ENCODE data around the gene IGFALS.

Gene IGFALS

DNA sequence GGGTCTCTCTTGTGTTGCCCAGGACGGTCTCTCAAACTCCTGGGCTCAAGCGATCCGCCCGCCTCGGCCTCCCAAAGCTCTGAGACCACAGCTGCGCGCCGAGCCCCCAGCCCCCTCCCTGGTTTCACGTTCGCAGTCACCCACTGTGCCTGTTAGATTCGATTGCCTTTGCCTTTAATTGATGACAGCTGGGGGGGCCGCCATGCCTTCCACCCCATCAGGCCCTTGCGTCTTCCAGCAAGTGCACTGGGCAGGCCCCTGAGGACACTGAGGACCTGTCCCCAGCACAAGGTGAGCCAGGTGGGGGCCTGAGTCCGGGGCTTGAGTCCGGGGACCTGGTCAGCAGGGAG lies 3.3 kb downstream of the IGFALS start:
- no peak for DNase-seq

DNA sequence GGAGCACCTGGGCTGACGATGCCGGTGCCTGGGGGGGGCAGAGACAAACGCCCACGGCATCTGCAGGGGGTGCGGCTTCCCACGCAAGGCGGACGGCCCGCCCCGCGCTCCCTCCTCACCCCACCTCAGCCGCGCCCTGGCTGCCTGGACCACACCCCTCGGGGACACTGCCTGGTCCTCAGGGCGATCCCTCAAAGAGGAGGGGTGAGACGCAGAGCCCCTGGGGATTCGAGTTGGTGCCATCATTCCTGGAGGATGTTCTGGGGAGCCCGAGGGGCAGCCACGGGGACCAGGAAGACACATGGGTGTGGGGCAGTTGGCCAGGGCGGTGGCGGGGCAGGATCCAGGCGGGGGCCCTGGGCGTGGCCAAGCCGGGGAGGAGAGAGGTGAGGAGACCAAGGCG lies 3.9 kb downstream of the IGFALS start:
- DNase-seq, result no peak

DNA sequence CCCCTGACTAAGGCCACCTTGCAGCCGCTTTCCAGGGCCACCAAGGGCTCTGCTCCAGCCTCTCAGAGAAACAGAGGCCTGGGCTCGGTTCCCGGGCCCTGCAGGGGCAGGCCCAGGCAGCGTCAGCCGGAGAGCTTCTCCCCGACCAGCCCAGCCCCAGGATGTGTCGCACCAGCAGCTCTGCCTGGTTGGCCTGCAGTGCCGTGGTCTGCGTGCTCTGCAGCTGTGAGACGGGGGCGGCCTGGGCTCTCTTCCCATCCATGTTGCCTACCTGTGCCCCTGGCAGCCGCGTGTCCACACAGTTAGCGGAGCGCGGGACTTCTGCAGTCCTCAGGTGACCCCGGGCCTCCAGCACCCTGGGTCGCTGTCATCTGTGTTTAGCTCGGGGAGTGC lies 4.8 kb downstream of the IGFALS start:
- no peak for DNase-seq

DNA sequence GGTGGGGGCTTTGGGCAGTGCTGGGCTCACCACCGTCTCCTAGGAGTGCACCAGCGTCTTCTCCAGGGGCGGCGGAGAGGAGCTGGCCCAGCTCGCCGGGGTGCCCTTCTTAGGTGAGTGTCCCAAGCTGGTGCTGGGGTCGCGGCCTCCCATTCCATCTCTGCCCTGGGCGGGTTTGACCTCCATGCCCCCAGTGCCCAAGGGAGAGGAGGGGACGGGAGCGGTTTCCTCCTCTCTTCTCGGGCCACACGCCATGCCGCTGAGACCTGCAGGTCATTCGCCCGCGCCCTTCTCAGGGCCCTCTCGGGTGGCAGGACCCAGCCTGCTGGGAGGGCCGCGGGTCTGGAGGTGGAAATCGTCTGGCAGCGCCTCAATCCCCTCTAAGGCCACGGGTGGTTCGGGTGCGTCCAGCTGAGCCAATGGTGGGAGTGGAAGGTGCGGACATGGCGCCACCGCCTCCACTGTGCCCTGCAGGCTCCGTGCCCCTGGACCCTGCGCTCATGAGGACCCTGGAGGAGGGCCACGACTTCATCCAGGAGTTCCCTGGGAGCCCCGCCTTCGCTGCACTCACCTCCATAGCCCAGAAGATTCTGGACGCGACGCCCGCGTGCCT lies 5.3 kb downstream of the IGFALS start:
- no peak for DNase-seq

DNA sequence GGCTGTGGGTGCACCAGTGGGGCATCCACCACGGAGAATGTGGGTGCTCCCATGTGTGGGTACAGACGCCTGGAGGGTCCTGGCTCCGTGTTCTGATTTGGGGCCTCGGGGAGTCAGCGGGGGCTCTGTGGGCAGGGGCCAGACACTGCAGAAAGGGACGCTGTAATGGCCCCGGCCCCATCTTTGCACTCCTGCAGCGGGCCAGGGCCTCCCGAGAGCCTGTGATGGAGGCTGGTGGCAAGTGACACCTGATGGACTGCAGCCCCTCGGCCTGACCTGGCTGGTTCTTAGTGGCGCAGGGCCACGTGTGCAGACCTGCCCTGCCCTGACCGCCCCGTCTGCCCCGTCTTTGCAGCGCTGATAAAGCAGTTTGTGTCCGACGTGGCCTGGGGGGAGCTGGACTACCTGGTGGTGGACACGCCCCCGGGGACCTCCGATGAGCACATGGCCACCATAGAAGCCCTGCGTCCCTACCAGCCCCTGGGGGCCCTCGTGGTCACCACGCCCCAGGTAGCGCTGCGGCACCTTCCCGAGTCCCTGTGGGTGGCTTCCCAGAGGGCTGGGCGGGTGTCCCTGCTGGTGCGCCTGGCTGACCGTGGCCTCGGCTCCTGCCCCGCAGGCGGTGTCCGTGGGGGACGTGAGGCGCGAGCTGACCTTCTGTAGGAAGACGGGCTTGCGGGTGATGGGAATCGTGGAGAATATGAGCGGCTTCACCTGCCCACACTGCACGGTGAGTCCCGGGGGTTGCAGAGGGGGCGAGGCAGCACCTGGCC lies 6.0 kb downstream of the IGFALS start:
- no peak for DNase-seq

DNA sequence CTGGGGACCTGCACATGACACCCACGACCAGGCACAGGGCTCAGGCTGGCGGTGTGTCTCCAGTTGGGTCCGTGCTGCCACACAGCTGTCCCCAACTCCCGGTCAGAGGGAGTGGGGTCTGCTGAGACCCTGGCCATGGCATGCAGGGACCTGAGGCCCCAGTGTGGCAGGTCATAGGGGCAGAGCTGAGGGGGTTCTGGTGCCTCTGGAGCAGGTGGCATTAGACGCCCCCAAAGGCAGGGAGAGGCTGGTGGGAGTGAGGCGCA lies 6.5 kb downstream of the IGFALS start:
- no peak for DNase-seq

DNA sequence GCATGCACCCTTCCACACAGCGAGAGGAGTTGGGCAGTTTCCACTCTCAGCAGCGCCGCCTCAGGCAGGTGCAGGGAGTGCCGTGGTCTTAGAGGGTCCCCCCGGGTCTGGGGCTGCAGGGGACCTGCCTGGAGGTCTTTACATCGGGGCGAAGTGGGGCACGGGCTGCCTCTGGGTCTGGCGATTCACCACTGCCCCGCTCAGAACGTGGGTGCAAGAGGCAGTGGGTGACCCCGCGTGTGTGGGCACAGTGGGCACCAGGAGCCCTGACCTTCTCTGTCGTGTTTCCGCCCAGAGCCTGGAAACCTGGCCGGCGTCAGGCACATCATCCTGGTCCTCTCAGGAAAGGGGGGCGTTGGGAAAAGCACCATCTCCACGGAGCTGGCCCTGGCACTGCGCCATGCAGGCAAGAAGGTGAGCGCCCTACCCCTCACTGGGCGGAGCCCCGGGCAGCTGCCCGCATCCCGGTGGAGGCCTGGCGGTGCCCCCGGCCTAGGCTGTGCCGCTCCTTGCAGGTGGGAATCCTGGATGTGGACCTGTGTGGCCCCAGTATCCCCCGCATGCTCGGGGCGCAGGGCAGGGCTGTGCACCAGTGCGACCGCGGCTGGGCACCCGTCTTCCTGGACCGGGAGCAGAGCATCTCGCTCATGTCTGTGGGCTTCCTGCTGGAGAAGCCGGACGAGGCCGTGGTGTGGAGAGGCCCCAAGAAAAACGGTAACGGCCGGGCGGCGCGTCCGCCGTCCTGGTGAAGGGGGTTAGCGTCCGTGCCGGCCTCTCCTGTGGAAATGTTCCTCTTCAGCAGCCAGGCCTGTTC lies 7.1 kb downstream of the IGFALS start:
- no peak for DNase-seq

DNA sequence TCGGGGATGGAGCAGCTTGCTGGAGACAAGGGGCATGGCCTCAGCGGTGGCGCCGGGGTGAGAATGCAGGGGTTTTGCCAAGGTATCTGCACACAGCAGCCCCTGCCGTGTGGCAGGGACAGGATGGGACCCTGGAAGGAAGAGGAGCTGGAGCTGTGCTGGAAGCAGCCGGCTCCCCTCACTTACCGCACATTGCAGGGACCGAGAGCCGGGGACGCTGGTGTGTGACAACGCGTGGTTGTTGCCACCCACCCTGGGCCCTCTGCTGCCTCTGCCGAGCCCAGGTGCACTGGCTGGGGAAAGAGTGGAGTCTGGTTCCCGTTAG lies 7.7 kb downstream of the IGFALS start:
- DNase-seq, result no peak

DNA sequence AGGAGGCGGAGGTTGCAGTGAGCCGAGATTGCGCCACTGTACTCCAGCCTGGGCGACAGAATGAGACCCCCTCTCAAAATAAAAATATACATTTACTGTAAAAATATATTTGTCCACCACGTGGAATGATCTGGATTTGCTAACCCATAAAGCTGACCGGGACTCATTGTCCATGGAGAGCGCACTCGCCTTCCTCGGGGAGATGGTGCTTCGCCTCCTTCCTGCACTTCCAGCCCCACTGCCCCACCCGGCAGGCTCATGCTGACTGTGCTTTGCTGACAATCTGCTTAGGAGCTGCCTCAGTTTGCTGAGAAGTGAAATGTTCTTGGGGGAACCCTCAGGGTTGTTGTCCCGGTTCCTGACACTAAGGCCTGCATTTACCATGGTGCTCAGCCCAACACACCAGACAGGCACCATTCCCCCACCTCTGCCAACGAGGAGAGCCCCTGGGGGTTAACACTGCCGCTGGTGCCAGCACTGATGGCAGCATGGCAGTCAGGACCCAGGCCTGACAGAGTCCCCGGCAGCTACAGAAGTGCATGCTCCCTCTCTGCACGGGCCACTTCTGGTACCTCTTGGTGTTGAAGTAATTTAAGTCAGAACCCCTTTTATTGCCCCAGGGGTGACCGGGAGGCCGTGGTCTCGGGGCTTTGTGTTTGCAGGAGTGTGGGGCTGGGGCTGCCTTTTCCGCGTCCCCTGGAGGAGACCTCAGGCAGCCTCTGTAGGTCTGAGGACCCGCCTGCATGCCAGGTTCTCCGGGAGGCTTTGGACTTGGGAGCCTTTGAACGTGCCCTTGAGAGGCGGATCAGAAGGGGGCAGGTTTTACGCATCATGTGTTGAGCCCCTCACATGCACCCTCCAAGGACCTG lies 8.3 kb downstream of the IGFALS start:
- no peak for DNase-seq

DNA sequence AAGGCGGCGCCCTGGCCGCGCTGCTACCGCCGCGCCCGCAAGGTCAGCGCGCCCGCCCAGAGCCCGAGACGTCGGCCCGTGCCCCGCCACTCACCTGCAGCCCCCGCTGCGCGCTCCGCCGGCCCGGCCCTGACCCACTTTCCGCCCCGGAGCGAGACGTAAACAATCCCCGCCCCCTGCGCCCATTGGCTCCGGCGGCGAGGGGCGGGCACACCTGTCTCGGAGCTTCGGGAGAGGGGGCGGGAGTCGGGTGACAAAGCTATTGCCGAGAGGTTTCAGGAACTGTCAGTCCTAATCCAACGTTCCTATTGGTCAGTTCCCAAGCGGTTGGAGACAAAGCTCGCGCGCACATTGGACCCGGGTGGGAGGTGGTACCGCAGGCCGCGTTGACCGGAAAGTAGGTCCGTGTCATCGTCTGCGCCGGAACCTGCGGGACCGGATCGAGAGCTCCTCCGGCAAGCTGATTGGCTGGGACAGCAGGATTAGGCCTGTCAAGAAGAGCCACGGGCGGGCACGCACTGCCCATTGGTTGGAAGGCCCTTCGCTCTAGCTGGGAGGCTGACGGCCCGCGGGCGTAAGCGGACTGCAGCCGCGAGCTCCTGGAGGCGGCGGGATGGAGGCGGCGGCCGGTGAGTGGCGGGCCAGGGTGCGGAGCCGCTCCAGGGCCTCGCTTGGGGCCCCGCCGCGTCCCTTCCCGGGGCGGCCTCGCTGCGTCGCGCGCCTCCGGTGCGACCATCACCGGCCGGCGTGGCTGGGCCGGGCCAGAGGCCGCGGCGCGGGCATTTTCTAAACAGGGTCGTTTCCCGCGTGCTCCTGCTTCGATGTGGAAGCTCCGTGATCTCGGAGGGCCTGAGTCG lies 10.9 kb downstream of the IGFALS start, which contains the start of the genes NUBP2 and SPSB3:
TSS of gene NUBP2 (plus strand) at position 553 of the 857 bp plus-strand sequence. CDS start at position 614, 61 bp downstream.
TSS of gene SPSB3 (minus strand) at position 164 of the 857 bp plus-strand sequence. CDS start 1,088 bp downstream, outside the sequence.
- DNase-seq, result peak; percentile 90 to 100 (median 100)

DNA sequence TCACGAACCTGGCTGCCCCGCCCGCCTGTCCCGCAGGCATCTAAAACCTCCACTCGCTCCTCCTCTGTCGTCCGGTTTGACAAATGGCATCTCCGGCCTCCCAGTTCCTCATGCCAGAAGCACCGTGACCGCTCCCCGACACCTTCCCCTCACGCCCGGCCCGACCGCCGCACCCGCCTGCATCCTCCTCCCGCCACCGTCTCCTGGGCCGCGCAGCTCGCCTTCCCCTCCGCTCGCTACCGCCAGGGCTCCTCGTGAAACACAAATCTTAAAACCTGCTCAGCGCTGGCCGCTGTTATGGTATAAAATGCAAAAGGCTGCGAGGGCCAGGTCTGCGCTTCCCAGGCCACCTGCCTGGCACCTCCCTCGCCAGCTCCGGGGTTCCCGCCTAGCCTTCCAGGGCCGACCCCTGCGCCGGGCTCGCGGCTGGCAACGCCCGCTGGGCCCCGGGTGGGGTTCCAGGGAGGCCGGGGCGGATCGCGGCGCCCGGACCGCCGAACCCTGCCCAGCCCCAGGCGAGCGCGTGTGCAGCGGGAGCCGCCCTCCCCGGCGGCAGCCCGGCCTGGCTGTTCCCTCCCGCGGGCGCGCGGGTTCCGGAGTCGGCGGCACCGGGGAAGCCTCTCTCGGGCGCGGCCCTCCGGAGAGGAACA lies 11.6 kb downstream of the IGFALS start:
- DNase-seq, result no peak

DNA sequence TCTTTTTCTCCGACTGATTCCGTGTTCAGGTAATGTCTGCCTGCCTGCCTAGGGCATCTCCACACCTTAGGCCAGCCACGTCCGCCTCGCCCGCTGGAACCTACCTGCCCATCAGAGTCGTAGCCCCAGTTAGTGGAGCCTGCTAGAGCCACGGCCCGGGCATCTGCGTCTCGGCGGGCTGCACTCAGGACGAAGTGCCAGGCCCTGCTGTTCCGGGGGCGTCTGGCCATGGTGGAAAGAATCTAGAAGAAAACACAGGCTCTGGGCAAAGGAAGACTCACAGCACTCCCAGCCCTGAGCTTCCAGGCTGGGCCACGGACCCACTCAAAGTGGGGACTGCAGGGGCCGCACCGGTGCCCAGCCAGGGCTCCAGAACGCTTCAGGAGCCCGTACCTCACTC lies 12.3 kb downstream of the IGFALS start:
- DNase-seq, result no peak

DNA sequence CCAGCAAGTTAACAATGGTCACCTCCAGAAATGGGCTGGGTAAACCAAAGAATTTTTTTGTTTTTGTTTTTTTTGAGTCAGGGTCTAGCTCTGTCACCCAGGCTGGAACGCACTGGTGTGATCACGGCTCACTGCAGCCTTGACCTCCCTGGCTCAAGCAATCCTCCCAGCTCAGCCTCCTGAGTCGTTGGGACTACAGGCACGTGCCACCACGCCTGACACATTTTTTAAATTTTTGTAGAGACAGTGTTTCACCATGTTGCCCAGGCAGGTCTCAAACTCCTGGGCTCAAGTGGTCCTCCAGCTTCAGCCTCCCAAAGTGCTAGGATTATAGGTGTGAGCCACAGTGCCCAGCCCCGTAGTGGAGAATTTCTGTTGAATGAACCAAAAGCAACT lies 12.8 kb downstream of the IGFALS start:
- DNase-seq, result no peak

DNA sequence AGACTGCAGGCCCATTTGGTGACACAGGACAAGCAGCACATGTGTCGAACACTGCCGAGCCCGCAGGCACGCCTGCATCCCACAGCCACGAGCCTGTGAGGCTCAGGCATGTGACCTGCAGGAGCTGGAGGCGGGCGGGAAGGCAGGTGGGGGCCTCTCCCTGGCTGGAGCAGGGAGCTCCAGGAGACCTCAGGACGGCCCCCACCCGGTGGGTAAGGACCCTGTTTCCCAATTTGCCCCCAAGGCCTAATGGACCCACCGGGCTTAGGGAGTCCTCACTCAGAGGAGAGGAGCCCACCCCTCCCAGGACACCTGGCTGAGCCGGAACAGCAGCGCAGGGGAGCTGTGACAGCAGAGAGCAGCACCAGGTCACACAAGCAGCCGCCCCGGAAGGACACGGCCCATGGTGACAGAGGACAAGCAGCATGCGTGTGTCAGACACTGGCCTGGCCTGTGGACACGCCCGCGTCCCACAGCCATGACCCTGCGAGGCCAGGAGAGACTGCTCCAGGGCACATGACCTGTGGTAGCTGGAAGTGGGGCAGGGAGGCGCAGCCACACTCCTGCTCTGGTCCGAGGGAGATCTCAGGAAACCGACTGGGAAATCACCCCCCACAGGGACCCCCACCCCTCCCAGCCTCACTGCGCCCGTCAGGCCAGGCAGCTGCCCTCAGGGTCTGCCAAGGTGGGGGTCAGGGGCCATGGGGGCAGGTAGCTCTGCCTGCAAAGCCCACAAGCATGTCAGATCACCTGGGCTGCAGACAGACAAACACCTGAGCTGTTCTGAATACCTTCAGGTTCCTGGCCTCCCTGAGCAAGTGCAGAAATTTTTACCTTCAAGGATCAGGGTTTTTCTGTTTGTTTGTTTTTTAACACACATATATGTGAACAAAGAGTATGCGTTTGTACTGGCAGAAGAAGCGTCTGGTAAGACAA lies 13.5 kb downstream of the IGFALS start:
- DNase-seq, result peak in 1 of 56 donors; percentile 29

DNA sequence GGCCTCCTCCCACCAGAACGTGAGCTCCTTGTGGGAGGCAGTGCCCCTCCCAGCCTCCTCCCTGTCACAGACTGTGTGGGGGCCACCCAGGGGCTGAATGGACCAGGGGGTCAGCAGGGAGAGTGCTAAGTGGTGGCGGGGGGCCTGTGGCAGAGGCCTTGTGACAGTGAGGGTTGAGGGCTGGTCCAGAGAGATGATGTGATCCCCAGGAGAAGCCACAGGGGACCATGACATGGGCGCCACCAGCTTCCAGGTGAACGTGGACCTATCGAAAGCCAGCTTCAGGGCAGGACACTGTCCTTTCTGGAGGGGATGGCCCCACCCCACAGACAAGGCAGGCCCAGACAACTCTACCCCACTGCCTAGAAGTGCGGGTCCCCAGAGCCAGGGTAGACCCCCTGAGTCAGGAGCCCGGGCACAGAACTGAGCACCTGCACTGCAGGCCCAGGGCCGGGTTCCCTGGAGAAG lies 14.2 kb downstream of the IGFALS start:
- DNase-seq, result no peak

DNA sequence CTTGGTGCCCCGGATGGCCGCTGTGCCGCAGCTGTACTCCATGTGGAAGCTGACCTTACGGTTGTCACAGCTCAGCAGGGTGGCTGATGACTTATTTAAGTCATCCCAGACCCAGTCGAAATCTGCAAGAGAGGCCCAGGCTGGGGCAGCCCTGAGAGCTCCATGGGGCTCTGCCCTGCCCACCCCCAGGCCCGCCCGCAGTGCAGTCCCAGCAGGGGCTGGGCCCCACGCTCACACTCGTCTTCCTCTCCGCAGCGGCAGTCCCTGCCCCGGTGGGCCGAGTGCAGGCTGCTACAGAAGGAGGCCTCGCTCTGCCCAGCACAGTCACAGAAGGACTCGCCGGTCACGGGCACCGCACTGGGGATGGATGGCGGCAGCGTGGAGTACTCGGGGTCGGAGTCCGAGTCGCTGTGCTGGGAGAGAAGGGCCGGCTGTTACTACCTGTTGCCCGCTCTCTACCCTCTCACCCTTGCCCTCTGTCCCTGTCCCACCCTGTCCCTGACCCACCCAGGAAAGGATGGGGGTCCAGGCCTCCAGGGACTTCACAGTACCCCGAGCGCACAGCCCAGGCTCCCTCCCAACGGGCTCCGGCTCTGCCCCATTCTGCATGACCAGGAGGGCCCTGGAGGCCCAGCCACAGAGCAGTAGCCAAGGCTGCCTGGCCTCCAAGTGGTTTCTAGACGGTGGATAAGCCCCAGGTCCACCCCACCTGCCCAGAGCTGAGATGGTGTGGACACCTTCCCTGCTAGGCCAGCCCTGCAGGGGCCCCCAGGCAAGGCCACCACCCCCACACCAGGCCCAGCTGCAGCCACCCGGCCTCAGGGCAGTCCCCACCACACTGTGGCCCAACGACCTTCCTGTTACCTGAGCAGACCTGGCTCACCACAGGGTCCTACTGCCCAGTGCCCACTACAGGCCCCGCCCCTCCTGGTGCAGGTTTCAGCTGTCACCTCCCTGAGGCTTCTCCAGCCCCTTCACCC lies 15.0 kb downstream of the IGFALS start:
- DNase-seq, result no peak

DNA sequence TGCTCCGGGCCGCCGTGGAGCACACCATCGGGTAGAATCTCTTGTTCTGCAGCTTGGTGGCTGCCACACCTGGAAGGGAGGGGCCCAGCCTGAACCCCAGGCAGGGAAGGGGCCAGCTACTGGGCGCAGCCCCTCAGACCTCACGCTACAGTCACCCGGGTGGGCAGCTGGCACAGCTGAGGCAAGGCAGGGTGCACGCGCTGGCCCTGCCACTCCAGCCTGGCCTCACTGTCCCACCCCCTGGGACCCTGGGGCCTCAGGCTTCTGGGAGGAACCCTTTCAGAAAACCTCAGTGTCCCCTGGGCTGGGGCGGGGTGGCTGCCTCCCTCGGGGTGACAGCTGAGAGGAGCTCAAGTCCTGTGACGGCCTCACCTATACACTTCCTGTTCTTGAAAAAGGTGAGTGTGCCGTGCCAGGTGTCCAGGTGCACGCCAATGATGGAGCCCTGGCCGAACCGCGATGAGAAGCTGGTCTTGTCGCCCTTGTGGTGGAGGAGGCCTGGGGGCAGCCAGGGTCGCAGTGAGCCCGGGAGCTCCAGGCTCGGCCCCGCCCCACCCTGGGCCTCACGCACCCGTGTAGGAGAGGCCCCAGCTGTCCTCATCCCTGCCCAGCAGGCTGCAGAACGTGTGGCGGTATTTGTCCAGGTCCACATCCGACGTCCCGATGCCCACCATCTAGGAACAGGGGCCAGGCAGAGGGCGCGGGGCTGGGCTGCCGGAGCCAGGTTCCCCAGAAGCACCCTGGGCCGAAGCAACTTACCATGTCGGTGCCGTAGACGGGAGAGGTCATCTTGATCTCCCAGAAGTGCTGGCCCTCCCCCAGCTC lies 15.9 kb downstream of the IGFALS start:
- DNase-seq, result no peak
